Thoracic aorta (tissue), 2 donors: Measurements from ENCODE around the gene UEVLD. TPM values are rescaled to one million over a fixed set of nuclear protein-coding genes. Genes with fewer than 3 reads are reported as not detected.
"Not testable (repeated sequence)": the region's sequence is repeated elsewhere in the genome, so short reads cannot be mapped to it uniquely, and the experiment has no call there.

Experiments used
- ATAC-seq: fragments of 150-250 bp; one replicate; pipeline ENCODE4 v1.8.0; 2017; ENCODE audit warnings: low read depth; ENCODE audit not compliant: insufficient number of reproducible peaks, low FRiP score
- DNase-seq: peaks from one replicate; pipeline ENCODE4 v3.0.0-alpha.2; 2020; ENCODE audit warnings: low spot score
- H3K27ac ChIP-seq, 2 donors: fragments of 200-600 bp; sonication (generic); 1 replicate in 1 of 2; 2 replicates in 1 of 2; pipeline ENCODE4 v1.5.1; 2016; ENCODE audit warnings: mild to moderate bottlenecking in 2 of 2, moderate library complexity in 2 of 2
- H3K27me3 ChIP-seq: fragments of 200-600 bp; sonication (generic); replicated peaks from 2 replicates; pipeline ENCODE4 v1.6.0; 2016; ENCODE audit warnings: mild to moderate bottlenecking; ENCODE audit not compliant: insufficient read depth
- H3K36me3 ChIP-seq: fragments of 200-600 bp; sonication (generic); one replicate; pipeline ENCODE4 v1.5.1; 2016
- H3K4me1 ChIP-seq, 2 donors: fragments of 200-600 bp; sonication (generic); 1 replicate in 1 of 2; 2 replicates in 1 of 2; pipeline versions ENCODE4 v1.5.1 to v1.6.0; 2016; ENCODE audit warnings: low read depth in 2 of 2, mild to moderate bottlenecking in 1 of 2; ENCODE audit not compliant: control insufficient read depth in 1 of 2
- H3K4me3 ChIP-seq: fragments of 200-600 bp; sonication (generic); 2 replicates; pipeline ENCODE4 v1.5.1; 2016; ENCODE audit warnings: mild to moderate bottlenecking
- H3K9me3 ChIP-seq: fragments of 200-600 bp; sonication (generic); 2 replicates; pipeline ENCODE4 v1.5.1; 2016
- total RNA-seq, 2 donors: library from RNA; depleted of rRNA; stranded (reverse); fragments of >200 nt; gene quantifications; one replicate each; pipeline versions ENCODE4 v1.1.0 to v1.2.3, GENCODE V29; 2016
- TF ChIP-seq, protein P1 (sequence below): fragments of 200-600 bp; sonication (generic); IDR thresholded peaks from one replicate; pipeline ENCODE4 v1.5.1; 2019; ENCODE audit warnings: antibody characterized with exemption

Gene UEVLD
- total RNA-seq, 2 donors from 2014 or later, result 22.2 to 23.7 TPM

DNA sequence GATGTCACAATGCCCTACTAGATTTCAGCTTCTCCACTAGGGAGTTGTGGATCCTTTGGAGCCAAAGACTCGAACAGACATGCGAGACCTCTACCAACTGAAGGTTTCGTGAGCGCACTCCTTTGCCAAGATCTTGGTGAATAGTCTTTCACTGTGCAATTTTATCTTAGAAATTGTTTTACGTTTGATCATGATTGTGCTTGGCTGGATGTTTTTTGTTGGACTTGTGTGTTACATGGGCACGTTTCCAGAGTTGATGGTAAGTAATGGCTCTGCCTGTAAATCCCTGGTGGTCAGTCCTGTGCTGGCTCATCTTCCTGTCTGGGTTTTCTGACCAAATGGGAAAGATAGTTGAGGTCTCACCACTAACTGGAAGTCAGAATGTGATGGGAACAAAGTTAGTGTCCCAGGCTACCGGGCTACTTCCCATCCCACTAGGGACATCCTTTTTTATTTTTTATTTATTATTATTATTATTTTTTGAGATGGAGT lies 11.3 kb upstream of the UEVLD start, which contains the start of gene MISFA:
Gene MISFA, plus strand, starts transcription at position 51 of the 492 bp plus-strand sequence. Its CDS starts 140 bp downstream, at position 191.
- Histone ChIP-seq H3K9me3 (no peaks in the 10 kb centered on the region), H3K4me3 (no peak within 1 kb of the TSS), H3K27ac (no peak within 1 kb of the TSS), H3K27me3 (no peaks in the 10 kb centered on the region), H3K4me1 (peaks cover 4 to 8% of the 10 kb centered on the region in 2 donors), H3K36me3 (peaks cover 3% of the 10 kb centered on the region)
- TF ChIP-seq, protein P1, sequence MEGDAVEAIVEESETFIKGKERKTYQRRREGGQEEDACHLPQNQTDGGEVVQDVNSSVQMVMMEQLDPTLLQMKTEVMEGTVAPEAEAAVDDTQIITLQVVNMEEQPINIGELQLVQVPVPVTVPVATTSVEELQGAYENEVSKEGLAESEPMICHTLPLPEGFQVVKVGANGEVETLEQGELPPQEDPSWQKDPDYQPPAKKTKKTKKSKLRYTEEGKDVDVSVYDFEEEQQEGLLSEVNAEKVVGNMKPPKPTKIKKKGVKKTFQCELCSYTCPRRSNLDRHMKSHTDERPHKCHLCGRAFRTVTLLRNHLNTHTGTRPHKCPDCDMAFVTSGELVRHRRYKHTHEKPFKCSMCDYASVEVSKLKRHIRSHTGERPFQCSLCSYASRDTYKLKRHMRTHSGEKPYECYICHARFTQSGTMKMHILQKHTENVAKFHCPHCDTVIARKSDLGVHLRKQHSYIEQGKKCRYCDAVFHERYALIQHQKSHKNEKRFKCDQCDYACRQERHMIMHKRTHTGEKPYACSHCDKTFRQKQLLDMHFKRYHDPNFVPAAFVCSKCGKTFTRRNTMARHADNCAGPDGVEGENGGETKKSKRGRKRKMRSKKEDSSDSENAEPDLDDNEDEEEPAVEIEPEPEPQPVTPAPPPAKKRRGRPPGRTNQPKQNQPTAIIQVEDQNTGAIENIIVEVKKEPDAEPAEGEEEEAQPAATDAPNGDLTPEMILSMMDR, result no peak
- ATAC-seq (no peak), DNase-seq (no peak)

DNA sequence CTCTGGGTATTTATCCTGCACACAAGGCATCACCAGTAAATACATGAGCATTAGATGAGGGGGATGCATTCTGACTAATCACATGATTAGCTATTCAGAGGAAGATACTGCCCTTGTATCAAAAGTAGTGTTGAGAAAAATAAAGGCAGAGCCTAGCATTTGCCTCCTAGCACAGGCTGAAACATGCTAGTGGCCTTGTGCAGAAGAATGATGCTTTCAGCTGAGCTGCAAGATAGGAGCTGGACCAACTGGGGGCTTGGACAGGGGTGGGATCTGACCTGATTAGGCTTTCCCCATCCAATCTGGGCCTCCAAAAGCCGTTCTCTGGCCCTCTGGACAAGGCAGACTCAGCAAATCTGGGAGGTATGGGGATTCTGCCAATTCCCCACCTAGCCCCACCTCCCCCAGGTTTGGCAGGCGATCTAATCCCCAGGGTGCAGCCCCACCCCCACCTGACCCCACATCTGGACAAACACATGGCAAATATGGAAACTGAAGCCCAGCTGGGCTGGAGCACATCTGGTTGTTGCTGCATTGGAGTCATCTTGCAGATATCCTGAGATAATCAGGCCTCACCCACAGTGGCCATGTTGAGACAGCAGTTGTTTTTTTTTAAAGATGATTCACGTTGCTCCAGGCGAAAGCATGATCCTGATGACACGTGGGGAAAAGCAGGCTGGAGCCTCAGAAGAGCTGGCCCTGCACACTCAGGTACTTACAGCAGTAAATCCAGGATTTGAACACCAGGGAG lies 6.6 kb upstream of the UEVLD start:
- H3K27me3 ChIP-seq, result no peaks in the 10 kb centered on the region
- ATAC-seq, result no peak

DNA sequence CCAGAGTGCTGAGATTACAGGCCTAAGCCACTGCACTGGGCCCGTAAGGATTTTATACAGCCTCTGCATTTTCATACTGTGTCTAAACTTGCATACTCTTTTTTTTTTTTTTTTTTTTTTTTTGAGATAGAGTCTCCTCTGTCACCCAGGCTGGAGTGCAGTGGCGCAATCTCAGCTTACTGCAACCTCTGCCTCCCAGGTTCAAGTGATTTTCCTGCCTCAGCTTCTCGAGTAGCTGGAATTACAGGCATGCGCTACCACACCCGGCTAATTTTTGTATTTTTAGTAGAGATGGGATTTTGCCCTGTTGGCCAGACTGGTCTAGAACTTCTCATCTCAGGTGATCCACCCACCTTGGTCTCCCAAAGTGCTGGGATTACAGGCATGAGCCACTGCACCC lies 5.6 kb upstream of the UEVLD start:
- not testable (repeated sequence) for H3K36me3 ChIP-seq, DNase-seq, H3K27ac ChIP-seq, H3K27me3 ChIP-seq, ATAC-seq, H3K4me3 ChIP-seq, H3K9me3 ChIP-seq
- H3K4me1 ChIP-seq, result peaks cover 8 to 17% of the 10 kb centered on the region in 2 donors

More for the DNA sequence above, 6.6 kb upstream of the UEVLD start:
- no peaks in the 10 kb centered on the region for H3K9me3 ChIP-seq
- DNase-seq, result no peak
- peaks cover 3% of the 10 kb centered on the region for H3K36me3 ChIP-seq
- no peak overlapping the region for H3K27ac ChIP-seq
- no peak overlapping the region for H3K4me3 ChIP-seq
- TF ChIP-seq, protein P1, result no peak
- H3K4me1 ChIP-seq, result peaks cover under 1 to 7% of the 10 kb centered on the region in 2 donors

DNA sequence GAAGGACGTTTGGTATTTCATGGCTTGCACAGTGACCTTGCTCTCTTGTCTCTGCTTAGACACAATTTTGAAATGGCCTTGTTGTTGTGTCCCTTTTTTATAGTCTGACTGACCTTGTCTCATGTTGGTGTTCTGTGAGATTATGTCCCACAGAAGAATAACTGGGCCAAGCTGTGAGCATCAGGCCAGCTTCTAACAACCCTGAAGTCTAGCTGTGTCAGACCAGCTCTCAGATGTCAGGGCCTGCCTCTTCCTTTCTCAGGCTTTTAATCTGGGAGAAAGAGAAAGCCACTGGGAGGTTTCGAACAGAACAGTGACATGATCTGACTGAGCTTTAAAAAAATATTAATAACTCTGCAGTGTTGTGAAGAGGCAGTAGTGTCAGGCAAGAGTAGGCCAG lies 2.0 kb upstream of the UEVLD start:
- ATAC-seq (no peak), DNase-seq (no peak)
- H3K36me3 ChIP-seq, result no peaks in the 10 kb centered on the region
- no peak overlapping the region for H3K4me3 ChIP-seq
- H3K27ac ChIP-seq, result no peak overlapping the region
- H3K4me1 ChIP-seq, result peaks cover 17 to 28% of the 10 kb centered on the region in 2 donors
- TF ChIP-seq, protein P1, result no peak
- no peaks in the 10 kb centered on the region for H3K9me3 ChIP-seq
- H3K27me3 ChIP-seq, result no peaks in the 10 kb centered on the region

DNA sequence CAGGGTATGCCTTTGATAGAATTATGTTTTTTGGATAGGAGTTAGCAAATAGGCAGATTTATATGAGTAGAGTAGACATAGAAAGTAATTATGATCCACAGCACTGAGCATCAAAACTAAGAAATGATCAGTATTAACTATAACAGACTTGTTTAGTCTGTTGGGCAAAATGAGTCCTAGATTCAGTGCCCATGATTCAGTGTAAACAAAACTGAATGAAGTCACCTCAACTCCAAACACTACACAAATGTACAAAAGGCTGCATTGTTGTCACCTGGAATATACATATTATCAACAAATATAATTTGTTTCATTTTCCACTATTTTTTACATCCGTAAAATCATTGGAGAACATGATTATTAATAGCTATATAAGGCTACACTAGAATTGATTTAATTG lies 6.7 kb downstream of the UEVLD start:
- ATAC-seq (no peak), DNase-seq (no peak)
- Histone ChIP-seq H3K4me1 (peaks cover 2% of the 10 kb centered on the region in 2 donors), H3K27ac (no peak overlapping the region), H3K36me3 (peaks cover 6% of the 10 kb centered on the region), H3K9me3 (no peaks in the 10 kb centered on the region), H3K4me3 (no peak overlapping the region), H3K27me3 (no peaks in the 10 kb centered on the region)
- TF ChIP-seq, protein P1, result no peak
